GM18507 (cell line): ENCODE measurements around the gene GTPBP6.
"Not testable (repeated sequence)": the region's sequence is repeated elsewhere in the genome, so short reads cannot be mapped to it uniquely, and the experiment has no call there.

Experiments
- DNase-seq: peaks from one replicate; pipeline ENCODE4 v3.0.0; 2011; ENCODE audit warnings: low read depth; ENCODE audit not compliant: insufficient read length; ENCODE audit errors: extremely low spot score
- FAIRE-seq: peaks from 2 replicates; lab custom pipeline; 2011; peaks lifted over from hg19 to GRCh38; lab: Jason Lieb, UNC

GTPBP6 gene

GRCh38 chrX:338281-338835 is 19.8 kb upstream of the GTPBP6 start:
- no peak for FAIRE-seq
- no peak for DNase-seq

- DNase-seq (no peak), FAIRE-seq (no peak)
Observed at GRCh38 chrX:337331-337831, 18.8 kb upstream of the GTPBP6 start.

GRCh38 chrX:336227-336626 is 17.6 kb upstream of the GTPBP6 start:
- DNase-seq (no peak), FAIRE-seq (no peak)

GRCh38 chrX:335758-336155 is 17.2 kb upstream of the GTPBP6 start:
- no peak for DNase-seq
- no peak for FAIRE-seq

- FAIRE-seq: no peak
- DNase-seq: no peak
Observed at GRCh38 chrX:334971-335757, 16.6 kb upstream of the GTPBP6 start.

- FAIRE-seq: no peak
- no peak for DNase-seq
Observed at GRCh38 chrX:334331-334891, 15.8 kb upstream of the GTPBP6 start.

- DNase-seq (no peak), FAIRE-seq (no peak)
Observed at GRCh38 chrX:333611-334311, 15.2 kb upstream of the GTPBP6 start.

GRCh38 chrX:332916-333610 is 14.5 kb upstream of the GTPBP6 start:
- FAIRE-seq: no peak

GRCh38 chrX:332496-332860 is 13.9 kb upstream of the GTPBP6 start:
- no peak for DNase-seq
- no peak for FAIRE-seq

More at GRCh38 chrX:332916-333610, 14.5 kb upstream of the GTPBP6 start:
- DNase-seq: no peak

GRCh38 chrX:331825-332495 is 13.4 kb upstream of the GTPBP6 start:
- DNase-seq (no peak), FAIRE-seq (no peak)

GRCh38 chrX:331151-331824 is 12.7 kb upstream of the GTPBP6 start:
- FAIRE-seq (no peak), DNase-seq (no peak)

- DNase-seq (no peak), FAIRE-seq (no peak)
Observed at GRCh38 chrX:330726-331150, 12.1 kb upstream of the GTPBP6 start.

- not testable (repeated sequence) for DNase-seq, FAIRE-seq
Observed at GRCh38 chrX:330141-330725, 11.6 kb upstream of the GTPBP6 start.

- FAIRE-seq (no peak), DNase-seq (no peak)
Observed at GRCh38 chrX:329291-329910, 10.8 kb upstream of the GTPBP6 start.

GRCh38 chrX:327660-328126 is 9.1 kb upstream of the GTPBP6 start:
- no peak for FAIRE-seq

GRCh38 chrX:324664-325063 is 6.1 kb upstream of the GTPBP6 start:
- FAIRE-seq, DNase-seq: not testable (repeated sequence)

More at GRCh38 chrX:327660-328126, 9.1 kb upstream of the GTPBP6 start:
- no peak for DNase-seq

GRCh38 chrX:323721-324628 is 5.4 kb upstream of the GTPBP6 start:
- DNase-seq (no peak), FAIRE-seq (peak; percentile 100)
